Brain microvascular endothelial cell (primary cell): ENCODE measurements around the gene FAF1.
"Not testable (repeated sequence)": the region's sequence is repeated elsewhere in the genome, so short reads cannot be mapped to it uniquely, and the experiment has no call there.

Experiments
- DNase-seq: peaks from one replicate; pipeline ENCODE4 v3.0.0-alpha.2; 2020
- H3K27ac ChIP-seq: fragments of 250-450 bp; sonication (Bioruptor Pico); 2 replicates; pipeline ENCODE4 v1.5.1; 2020; ENCODE audit warnings: mild to moderate bottlenecking, moderate library complexity
- H3K27me3 ChIP-seq: fragments of 250-450 bp; sonication (Bioruptor Pico); replicated peaks from 2 replicates; pipeline ENCODE4 v1.5.1; 2020; ENCODE audit warnings: mild to moderate bottlenecking
- H3K36me3 ChIP-seq: fragments of 250-450 bp; sonication (Bioruptor Pico); replicated peaks from 2 replicates; pipeline ENCODE4 v1.5.1; 2020; ENCODE audit warnings: mild to moderate bottlenecking
- H3K4me3 ChIP-seq: 2 replicates; pipeline ENCODE4 v1.5.1; 2011; ENCODE audit warnings: low read depth, mild to moderate bottlenecking, control low read depth, low read length, moderate library complexity
- CTCF ChIP-seq: IDR thresholded peaks from 2 replicates; pipeline ENCODE4 v1.5.1; 2011; ENCODE audit warnings: low read depth, mild to moderate bottlenecking, moderate library complexity, low read length, control low read depth, inconsistent platforms; ENCODE audit errors: missing control alignments
- in situ Hi-C: cut with HindIII; loops from 2 replicates; pipeline ENCODE4 v1.10.0; 2017; ENCODE audit warnings: low sequenced_read_pairs, low pct_ligation_motif_present

The FAF1 gene

DNA sequence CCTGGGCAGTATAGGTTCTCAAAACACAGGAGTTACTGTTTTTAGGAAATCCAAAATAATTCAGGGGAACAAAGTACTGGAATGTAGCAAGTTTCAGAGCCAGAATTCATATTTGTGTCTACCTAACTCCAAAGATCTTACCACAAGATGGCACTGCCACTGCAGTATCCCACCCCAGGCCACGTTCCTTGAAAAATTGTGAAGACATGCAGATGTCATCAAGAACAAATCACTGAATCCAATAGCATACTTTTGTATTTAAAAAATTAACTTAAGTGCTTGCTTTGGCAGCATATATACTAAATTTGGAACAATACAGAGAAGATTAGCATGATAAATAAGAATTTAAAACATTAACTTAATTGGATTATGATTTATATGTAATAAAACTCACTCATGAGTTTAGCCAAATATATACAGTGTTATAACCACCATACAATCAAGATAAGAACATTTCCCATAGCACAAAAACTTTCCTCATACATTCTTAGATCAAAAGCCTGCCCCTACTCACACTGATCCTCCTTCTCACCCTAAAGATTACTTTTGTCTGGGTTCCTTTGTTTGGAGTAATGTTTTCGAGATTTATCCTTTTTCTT is 209.9 kb downstream of the FAF1 start:
- no peaks in the 10 kb centered on the region for H3K36me3 ChIP-seq
- H3K27ac ChIP-seq: no peak overlapping the region
- DNase-seq: peak; percentile 49
- peak; percentile 75 for TF ChIP-seq CTCF
- H3K4me3 ChIP-seq: no peak overlapping the region
- H3K27me3 ChIP-seq: no peaks in the 10 kb centered on the region
- in situ Hi-C loops: no loop called here

DNA sequence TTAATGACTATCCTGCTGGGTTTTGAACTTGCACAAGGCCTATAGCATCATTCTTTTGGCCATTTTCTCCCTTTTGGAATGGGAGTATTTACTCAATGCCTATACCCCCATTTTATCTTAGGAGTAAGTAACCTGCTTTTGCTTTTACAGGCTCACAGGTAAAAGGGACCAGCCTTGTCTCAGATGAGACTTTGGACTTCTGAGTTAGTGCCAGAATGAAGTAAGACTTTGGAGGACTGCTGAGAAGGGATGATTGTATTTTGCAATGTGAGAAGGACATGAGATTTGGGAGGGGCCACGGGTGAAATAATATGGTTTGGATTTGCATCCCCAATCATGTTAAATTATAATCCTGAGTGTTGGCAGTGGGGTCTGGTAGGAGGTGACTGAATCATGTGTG is 212.7 kb downstream of the FAF1 start:
- no peak for DNase-seq
- in situ Hi-C loops: no loop called here
- Histone ChIP-seq H3K27me3 (no peaks in the 10 kb centered on the region), H3K36me3 (no peaks in the 10 kb centered on the region), H3K27ac (no peak overlapping the region), H3K4me3 (no peak overlapping the region)
- TF ChIP-seq CTCF: no peak

GRCh38 chr1:50742523-50742922 is 217.5 kb downstream of the FAF1 start:
- no peak for TF ChIP-seq CTCF

GRCh38 chr1:50739125-50739524 is 220.9 kb downstream of the FAF1 start:
- no peak overlapping the region for H3K27ac ChIP-seq
- TF ChIP-seq CTCF: no peak

More at GRCh38 chr1:50742523-50742922, 217.5 kb downstream of the FAF1 start:
- no peaks in the 10 kb centered on the region for H3K36me3 ChIP-seq
- H3K27ac ChIP-seq: no peak overlapping the region
- in situ Hi-C loops: no loop called here
- no peaks in the 10 kb centered on the region for H3K27me3 ChIP-seq
- H3K4me3 ChIP-seq: no peak overlapping the region
- no peak for DNase-seq

DNA sequence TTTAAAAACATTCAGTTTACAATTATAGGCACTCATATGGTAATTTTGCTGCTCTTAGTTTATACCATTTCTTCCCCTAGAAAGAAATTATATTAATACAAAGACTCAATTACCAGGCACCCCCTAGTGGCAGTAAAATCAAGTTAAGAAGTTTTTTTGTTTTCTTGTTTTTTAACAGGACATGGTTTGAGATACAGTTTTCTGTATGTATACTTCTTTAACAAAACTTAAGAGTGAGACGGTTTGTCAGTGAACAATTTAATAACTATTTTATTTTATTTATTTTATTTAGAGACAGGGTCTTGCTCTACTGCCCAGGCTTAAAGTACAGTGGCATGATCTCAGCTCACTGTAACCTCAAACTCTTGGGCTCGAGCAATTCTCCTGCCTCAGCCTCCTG is 224.6 kb downstream of the FAF1 start:
- in situ Hi-C loops: no loop called here
- Histone ChIP-seq H3K27me3 (no peaks in the 10 kb centered on the region), H3K27ac (no peak overlapping the region), H3K36me3 (no peaks in the 10 kb centered on the region), H3K4me3 (no peak overlapping the region)
- peak; percentile 14 for TF ChIP-seq CTCF
- no peak for DNase-seq

More at GRCh38 chr1:50739125-50739524, 220.9 kb downstream of the FAF1 start:
- DNase-seq: no peak
- in situ Hi-C loops: no loop called here
- H3K4me3 ChIP-seq: no peak overlapping the region
- H3K27me3 ChIP-seq: no peaks in the 10 kb centered on the region
- H3K36me3 ChIP-seq: no peaks in the 10 kb centered on the region

GRCh38 chr1:50727578-50727977 is 232.5 kb downstream of the FAF1 start:
- DNase-seq, H3K27ac ChIP-seq, H3K4me3 ChIP-seq, H3K27me3 ChIP-seq, in situ Hi-C loops, H3K36me3 ChIP-seq: not testable (repeated sequence)
